ENCODE data around the gene COX5A.

- TF ChIP-seq, protein P1, sequence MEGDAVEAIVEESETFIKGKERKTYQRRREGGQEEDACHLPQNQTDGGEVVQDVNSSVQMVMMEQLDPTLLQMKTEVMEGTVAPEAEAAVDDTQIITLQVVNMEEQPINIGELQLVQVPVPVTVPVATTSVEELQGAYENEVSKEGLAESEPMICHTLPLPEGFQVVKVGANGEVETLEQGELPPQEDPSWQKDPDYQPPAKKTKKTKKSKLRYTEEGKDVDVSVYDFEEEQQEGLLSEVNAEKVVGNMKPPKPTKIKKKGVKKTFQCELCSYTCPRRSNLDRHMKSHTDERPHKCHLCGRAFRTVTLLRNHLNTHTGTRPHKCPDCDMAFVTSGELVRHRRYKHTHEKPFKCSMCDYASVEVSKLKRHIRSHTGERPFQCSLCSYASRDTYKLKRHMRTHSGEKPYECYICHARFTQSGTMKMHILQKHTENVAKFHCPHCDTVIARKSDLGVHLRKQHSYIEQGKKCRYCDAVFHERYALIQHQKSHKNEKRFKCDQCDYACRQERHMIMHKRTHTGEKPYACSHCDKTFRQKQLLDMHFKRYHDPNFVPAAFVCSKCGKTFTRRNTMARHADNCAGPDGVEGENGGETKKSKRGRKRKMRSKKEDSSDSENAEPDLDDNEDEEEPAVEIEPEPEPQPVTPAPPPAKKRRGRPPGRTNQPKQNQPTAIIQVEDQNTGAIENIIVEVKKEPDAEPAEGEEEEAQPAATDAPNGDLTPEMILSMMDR (IDR thresholded peaks at IDR 0.05 in 8 of 11, conservative IDR thresholded peaks at IDR 0.05 in 3 of 11) = no peak
- TF ChIP-seq POLR2AphosphoS5 (IDR thresholded peaks at IDR 0.05) = no peak
Observed at GRCh38 chr15:74924525-74924924, 13.3 kb downstream of the COX5A start.

Data from spleen (tissue), 7 donors.